HG03039 (cell line): ENCODE measurements around the gene IFT122.

Experiments used
- ATAC-seq: cut with Tn5 transposase; IDR thresholded peaks from one replicate; pipeline ENCODE4 v1.9.1; 2021; ENCODE audit warnings: mild to moderate bottlenecking, moderate library complexity; ENCODE audit not compliant: unreplicated experiment

IFT122 gene

GRCh38 chr3:129439226-129439816, 703 bp upstream of the IFT122 start:
- peak; percentile 4 for ATAC-seq

GRCh38 chr3:129440618-129441190, 680 bp downstream of the IFT122 start:
- ATAC-seq: no peak

GRCh38 chr3:129441215-129441614, 1.2 kb downstream of the IFT122 start:
- no peak for ATAC-seq

- ATAC-seq: no peak
Measured at GRCh38 chr3:129441782-129442181, 1.8 kb downstream of the IFT122 start.

- no peak for ATAC-seq
Measured at GRCh38 chr3:129442486-129442885, 2.5 kb downstream of the IFT122 start.

DNA sequence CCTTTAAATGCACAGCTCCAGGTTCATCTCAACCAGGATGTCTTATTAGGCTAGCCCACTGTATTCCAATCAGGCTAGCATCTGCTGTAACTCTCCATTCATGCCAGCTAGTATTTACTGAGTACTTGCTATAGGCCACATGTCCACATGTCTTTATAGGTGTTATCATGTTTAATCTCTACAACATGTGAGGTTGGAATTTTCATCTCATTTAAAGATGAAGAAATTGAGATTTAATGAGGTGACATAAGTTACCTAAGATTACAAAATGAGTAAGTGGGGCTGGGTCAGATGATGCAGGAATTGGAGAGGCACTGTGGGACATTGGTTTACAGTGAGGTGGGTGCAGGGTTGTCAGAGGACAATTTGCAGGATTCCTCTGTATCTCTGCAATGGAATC, 2.9 kb downstream of the IFT122 start:
- no peak for ATAC-seq

DNA sequence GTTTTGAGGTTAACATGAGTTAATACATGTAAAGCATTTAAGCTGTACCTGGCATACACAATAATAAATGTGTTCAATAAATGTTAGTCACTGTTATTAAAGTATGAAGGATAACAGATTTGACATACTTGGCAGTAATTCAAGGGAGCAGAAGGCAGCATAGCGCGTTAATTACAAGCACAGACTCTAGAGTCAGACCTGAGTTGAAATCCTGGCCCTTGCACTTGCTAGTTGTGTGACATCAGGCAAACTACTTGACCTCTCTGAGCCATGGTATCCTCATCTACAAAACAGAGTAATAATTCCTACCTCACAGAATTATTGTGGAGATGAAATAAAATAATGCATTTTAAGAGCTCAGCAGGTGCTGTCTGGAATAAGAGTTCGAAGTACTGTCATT, 5.4 kb downstream of the IFT122 start:
- no peak for ATAC-seq

DNA sequence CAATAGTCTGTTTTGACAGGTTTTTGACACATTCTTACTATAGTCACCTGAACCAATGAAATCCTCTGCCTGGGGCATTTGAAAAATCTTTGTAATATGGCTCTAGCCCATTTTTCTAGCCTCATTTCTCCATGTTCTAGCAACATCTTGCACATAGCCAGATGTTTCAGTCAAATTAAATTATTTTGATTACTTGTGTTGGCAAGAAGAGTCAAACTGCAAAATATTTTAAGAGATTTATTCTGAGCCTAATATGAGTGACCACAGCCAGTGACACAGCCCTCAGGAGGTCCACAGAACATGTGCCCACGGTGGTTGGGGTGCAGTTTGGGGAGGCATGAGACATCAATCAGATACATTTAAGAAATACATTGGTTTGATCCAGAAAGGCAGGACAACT, 6.9 kb downstream of the IFT122 start:
- no peak for ATAC-seq

DNA sequence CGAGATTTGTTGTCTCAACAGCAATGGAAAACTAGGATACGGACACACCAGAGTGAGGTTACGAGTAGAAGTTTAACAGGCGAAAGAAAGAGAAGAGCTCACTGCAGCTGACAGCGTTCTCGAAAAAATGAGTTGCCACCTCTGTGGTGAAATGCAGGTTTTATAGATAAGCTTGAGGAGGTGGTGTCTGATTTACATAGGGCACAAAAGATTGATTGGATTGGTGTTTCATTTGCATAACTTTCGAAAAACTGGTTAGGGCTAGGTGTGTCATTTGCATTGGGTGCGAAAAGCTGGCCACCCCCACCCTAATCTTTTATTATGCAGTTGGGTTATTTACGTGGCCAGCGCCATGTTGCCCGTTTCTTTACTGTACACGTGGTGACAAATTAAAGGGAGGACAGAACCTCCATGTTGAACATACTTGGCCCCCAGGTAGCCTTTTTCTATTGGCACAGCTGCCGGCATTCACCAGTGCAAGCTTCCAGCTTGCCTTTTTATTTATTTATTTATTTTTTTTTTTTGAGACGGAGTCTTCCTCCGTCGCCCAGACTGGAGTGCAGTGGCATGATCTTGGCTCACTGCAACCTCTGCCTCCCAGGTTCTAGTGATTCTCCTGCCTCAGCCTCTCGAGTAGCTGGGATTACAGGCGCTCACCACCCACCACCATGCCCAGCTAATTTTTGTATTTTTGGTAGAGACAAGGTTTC, 8.3 kb downstream of the IFT122 start:
- no peak for ATAC-seq

- no peak for ATAC-seq
Measured at GRCh38 chr3:129449279-129450115, 9.5 kb downstream of the IFT122 start.

GRCh38 chr3:129453732-129454131, 13.7 kb downstream of the IFT122 start:
- no peak for ATAC-seq

- ATAC-seq: no peak
Measured at GRCh38 chr3:129460155-129460554, 20.1 kb downstream of the IFT122 start.

GRCh38 chr3:129460572-129460971, 20.5 kb downstream of the IFT122 start:
- no peak for ATAC-seq

DNA sequence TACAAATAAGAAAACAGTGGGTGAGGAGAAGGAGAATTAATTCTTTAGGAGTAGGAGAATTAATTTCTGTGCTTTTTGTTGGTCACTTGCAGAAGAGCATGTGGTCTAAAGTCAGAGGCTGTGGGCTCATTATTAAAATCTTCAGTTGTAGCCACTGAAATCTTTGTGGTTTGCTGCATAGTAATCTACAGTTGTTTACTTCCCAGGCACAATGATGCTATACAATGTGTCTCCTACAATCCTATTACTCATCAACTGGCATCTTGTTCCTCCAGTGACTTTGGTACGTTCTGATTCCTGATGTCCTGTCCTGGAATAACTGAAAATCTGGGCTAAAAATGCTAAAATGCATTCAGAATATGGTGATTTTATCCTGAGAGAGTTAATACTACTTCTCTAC, 21.0 kb downstream of the IFT122 start:
- ATAC-seq: no peak

DNA sequence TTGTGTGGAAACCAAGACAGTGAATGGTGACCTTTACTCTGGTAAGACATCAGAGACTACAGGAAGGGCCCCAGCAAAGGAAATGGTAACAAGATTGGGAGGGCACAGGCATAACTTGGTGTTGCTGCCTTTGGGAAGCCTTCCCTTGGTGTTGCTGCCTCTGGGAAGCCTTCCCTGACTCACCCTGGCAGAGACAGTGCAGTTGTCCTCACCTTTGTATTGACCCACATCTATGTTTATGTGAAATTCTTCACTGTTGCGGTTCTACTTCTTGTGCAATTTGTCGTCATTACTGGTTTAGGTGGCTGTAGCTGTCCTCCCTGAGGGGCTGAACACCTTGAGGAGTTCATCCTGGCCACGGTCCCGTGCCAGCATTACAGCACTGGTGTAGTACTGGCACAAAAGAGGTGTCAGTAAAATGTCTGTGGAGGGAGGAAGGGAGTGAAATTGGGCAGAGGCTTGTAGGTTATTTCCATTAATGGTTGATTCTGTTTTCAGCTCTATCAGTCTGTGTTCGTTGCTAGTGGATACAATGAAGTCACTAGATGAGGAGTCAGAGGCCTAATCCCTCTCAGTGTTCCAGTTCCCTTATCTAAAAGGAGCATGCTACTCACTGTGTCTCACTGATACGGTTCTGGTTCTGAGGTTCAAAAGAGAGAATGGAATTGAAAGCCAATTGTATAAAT, 21.6 kb downstream of the IFT122 start:
- no peak for ATAC-seq

GRCh38 chr3:129462361-129462968, 22.4 kb downstream of the IFT122 start:
- ATAC-seq: no peak

GRCh38 chr3:129463094-129463493, 23.1 kb downstream of the IFT122 start:
- ATAC-seq: no peak

GRCh38 chr3:129463716-129464115, 23.7 kb downstream of the IFT122 start:
- no peak for ATAC-seq

DNA sequence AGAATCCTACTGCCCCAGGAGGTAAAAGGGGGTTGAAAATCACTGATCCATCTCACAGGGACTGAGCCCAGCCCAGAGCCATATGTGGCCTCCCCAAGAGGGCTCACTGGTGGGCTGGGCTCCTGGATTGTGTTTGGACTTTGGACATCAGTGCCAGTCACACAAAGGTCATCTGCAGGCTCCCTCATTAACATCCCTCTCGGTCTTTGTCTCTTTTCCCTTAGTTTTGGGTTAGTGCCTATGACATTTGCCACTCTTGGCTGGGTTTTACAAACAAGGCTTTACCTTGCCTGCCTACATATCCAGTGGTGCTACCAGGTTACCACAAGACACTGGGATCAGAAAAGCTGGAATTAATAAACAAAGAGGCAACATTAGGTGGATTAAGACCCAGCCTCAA, 27.9 kb downstream of the IFT122 start:
- no peak for ATAC-seq

DNA sequence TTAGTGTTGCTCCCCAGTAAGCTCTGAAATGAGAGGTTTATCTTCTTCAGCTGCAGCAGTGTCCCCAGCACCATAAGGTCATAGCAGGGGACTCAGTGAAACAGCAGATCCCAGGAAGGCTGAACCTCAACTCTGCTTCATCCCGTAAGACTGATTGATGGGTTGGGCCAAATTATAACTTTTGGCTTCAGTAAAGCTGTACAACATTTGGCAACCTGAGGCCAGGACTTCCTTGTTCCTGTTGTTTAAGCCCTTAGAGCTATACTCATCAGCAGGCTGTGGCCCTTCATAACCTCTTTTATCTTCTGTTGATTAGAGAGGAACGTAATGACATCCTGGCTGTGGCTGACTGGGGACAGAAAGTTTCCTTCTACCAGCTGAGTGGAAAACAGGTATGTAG, 29.0 kb downstream of the IFT122 start:
- ATAC-seq: no peak

GRCh38 chr3:129470861-129471260, 30.8 kb downstream of the IFT122 start:
- ATAC-seq: no peak
